NT2/D1 (cell line): ENCODE data around the gene TENM4.

Source experiments
- YY1 ChIP-seq: IDR thresholded peaks from 2 replicates; pipeline ENCODE4 v1.6.1; 2011; ENCODE audit not compliant: insufficient read length, insufficient read depth
- ZNF274 ChIP-seq: IDR thresholded peaks from 2 replicates; pipeline ENCODE4 v1.6.1; 2011; ENCODE audit warnings: mild to moderate bottlenecking, low read depth, low read length

GRCh38 chr11:79362821-79363220 is 78.0 kb downstream of the TENM4 start:
- TF ChIP-seq ZNF274 (no peak), YY1 (no peak)
